Adrenal gland (tissue), 12 donors: ENCODE data around the gene RNFT2. TPM values are rescaled to one million over a fixed set of nuclear protein-coding genes. Genes with fewer than 3 reads are reported as not detected.

Experiments used
- DNase-seq, 7 donors: peaks; one replicate each; pipeline ENCODE4 v3.0.0-alpha.2; 2019 to 2020
- H3K27ac ChIP-seq, 5 donors: fragments of 200-600 bp; sonication (generic) in 4 of 5; 1 replicate in 3 of 5; 2 replicates in 2 of 5; pipeline versions ENCODE4 v1.5.1 to v1.8.0; 2016 to 2020; ENCODE audit warnings: mild to moderate bottlenecking in 1 of 5
- H3K27me3 ChIP-seq: fragments of 200-600 bp; 2 replicates; pipeline ENCODE4 v1.8.0; 2021
- H3K36me3 ChIP-seq, 2 donors: fragments of 200-600 bp; replicated peaks in 1 of 2; 1 replicate in 1 of 2; 2 replicates in 1 of 2; pipeline versions ENCODE4 v1.5.1 to v1.8.0; 2018 to 2022
- H3K4me1 ChIP-seq, 2 donors: fragments of 200-600 bp; replicated peaks in 1 of 2; 1 replicate in 1 of 2; 2 replicates in 1 of 2; pipeline versions ENCODE4 v1.5.1 to v1.8.0; 2018 to 2021
- H3K4me3 ChIP-seq, 4 donors: fragments of 200-600 bp; sonication (generic) in 3 of 4; one replicate each; pipeline ENCODE4 v1.5.1; 2016 to 2018
- H3K9me3 ChIP-seq, 3 donors: fragments of 200-600 bp; sonication (generic) in 1 of 3; replicated peaks in 1 of 3; 1 replicate in 2 of 3; 2 replicates in 1 of 3; pipeline versions ENCODE4 v1.5.1 to v1.8.0; 2016 to 2021
- CTCF ChIP-seq, 6 experiments: fragments of 450-650 bp in 4 of 6; fragments of 200-600 bp in 2 of 6; sonication (generic) in 1 of 6; IDR thresholded peaks; 1 replicate in 5 of 6; 2 replicates in 1 of 6; pipeline versions ENCODE4 v1.5.1 to v1.8.0; 2016 to 2021; ENCODE audit warnings: antibody characterized with exemption in 6 of 6, mild to moderate bottlenecking in 2 of 6, moderate library complexity in 1 of 6
- POLR2A ChIP-seq, 2 donors: fragments of 450-650 bp; IDR thresholded peaks; one replicate each; pipeline ENCODE4 v1.6.1; 2017; ENCODE audit warnings: antibody characterized with exemption in 2 of 2, mild to moderate bottlenecking in 2 of 2, moderate library complexity in 1 of 2
- WGBS, 4 donors: extraction: QIAGEN DNeasy Blood & Tissue Kit in 2 of 4; methylation state at CpG; one replicate each; pipeline versions ENCODE4 v1.1.5 to v1.1.7; 2013 to 2017; 5-methylcytosine and 5-hydroxymethylcytosine counted together
- intact Hi-C, 2 donors: fragments of 100-400 bp; cut with DNase I; formaldehyde crosslinking; loops; one replicate each; pipeline versions ENCODE4 v1.14.1 to v1.15.0; 2022 to 2023
- polyA plus RNA-seq, 3 donors: library from polyadenylated mRNA; stranded (reverse); fragments of 200-250 nt in 2 of 3; fragments of 350-450 nt in 1 of 3; fragmentation: Illumina TruSeq in 1 of 3; extraction: RNeasy Lipid Tissue Mini Kit (QIAGEN cat#74804) in 1 of 3; gene quantifications; one replicate each; pipeline ENCODE4 v1.2.3, GENCODE V29; 2013 to 2014
- total RNA-seq, 9 donors: library from RNA; depleted of rRNA in 4 of 9; stranded (reverse); fragments of >200 nt in 4 of 9; fragments of 120-200 nt in 1 of 9; fragmentation: NEBNext Ultra II Directional in 1 of 9; extraction: Animal tissue kit (Norgen Biotek cat#: 25700) in 1 of 9; gene quantifications; one replicate each; pipeline versions ENCODE4 v1.1.0 to v1.2.4, GENCODE V29; 2013 to 2023
- donor health status: healthy with polysubstance abuse.
- donor health status: Bipolar disorder and iron deficiency.
- donor health status: DM: yes; HTN: yes; CAD: no.
- donor health status: DM: no; HTN: no; CAD: no.
- donor health status: DM: no; HTN: no; CAD: no.
- donor health status: DM: yes; HTN: yes; CAD: no.

The RNFT2 gene
- total and polyA plus RNA-seq, 12 donors, result 2.8 to 11.4 (median 5.8) TPM

DNA sequence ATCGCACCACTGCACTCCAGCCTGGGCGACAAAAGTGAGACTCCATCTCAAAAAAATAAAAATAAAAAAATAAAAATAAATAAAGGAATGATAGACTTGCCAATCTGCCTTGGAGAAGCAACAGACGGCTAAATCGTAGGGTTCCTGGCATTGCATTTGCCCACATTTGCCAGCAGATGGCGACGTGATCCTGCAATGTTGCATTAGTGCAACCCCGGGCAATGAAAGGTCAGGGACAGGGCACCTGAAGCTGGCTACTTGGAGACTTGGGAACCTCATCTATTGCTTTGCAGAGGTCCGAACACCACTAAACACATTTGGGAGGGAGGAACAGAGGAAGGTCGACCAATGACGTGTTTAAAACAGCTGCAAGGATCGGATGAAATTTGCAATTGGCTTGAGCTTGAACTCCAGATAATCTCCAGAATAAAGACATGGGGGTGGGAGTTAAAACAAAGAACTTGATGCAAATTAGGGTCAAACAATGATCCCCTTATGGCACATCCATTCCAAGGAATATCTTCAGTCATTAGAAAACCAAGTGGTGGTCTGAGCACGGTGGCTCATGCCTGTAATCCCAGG, 34.8 kb upstream of the RNFT2 start:
- H3K4me1 ChIP-seq, result peaks cover 0 to 9% of the 10 kb centered on the region in 2 donors
- no peaks in the 10 kb centered on the region for H3K9me3 ChIP-seq
- TF ChIP-seq POLR2A (IDR thresholded peaks at IDR 0.05) (no peak), CTCF (IDR thresholded peaks at IDR 0.05) (peak; percentile 76 to 96 (median 89))
- H3K4me3 ChIP-seq, result no peak overlapping the region
- intact Hi-C loops, result no loop called here
- H3K27ac ChIP-seq, result no peak overlapping the region
- H3K36me3 ChIP-seq, result no peaks in the 10 kb centered on the region
- no peaks in the 10 kb centered on the region for H3K27me3 ChIP-seq
- WGBS, 4 donors, result 19 to 20% (median 20%) methylated on average over 12 of the region's 12 CpGs
- DNase-seq, result peak; percentile 66 to 89 (median 74)

DNA sequence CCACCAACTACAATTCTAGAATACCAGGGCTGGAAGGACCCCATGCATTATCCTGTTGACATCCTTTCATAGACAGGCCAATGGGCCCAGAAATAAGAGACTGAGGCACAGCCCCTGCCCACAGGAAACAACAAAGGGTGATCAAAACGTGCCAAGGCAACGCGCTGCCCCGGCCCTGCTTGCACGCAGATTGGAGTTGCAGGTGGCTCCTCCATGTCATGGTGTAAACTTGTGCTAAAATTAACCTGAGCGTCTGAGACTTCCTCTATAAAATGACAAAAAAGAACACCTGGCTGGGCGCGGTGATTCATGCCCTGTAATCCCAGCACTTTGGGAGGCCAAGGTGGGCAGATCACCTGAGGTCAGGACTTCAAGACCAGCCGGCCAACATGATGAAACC, 30.4 kb upstream of the RNFT2 start:
- TF ChIP-seq CTCF (IDR thresholded peaks at IDR 0.05) (no peak), POLR2A (IDR thresholded peaks at IDR 0.05) (no peak)
- Histone ChIP-seq H3K4me1 (peaks cover 6 to 15% of the 10 kb centered on the region in 2 donors), H3K27ac (no peak overlapping the region), H3K4me3 (no peak overlapping the region), H3K9me3 (no peaks in the 10 kb centered on the region), H3K36me3 (no peaks in the 10 kb centered on the region), H3K27me3 (no peaks in the 10 kb centered on the region)
- WGBS, 4 donors, result 88 to 92% (median 89%) methylated on average over 9 of the region's 9 CpGs
- peak in 1 of 7 donors; percentile 31 for DNase-seq
- intact Hi-C loops, result loop anchor here in 1 of 2 donors (5.0 kb wide), 1 partner anchor 430 kb away; no protein-coding TSS in a partner anchor

DNA sequence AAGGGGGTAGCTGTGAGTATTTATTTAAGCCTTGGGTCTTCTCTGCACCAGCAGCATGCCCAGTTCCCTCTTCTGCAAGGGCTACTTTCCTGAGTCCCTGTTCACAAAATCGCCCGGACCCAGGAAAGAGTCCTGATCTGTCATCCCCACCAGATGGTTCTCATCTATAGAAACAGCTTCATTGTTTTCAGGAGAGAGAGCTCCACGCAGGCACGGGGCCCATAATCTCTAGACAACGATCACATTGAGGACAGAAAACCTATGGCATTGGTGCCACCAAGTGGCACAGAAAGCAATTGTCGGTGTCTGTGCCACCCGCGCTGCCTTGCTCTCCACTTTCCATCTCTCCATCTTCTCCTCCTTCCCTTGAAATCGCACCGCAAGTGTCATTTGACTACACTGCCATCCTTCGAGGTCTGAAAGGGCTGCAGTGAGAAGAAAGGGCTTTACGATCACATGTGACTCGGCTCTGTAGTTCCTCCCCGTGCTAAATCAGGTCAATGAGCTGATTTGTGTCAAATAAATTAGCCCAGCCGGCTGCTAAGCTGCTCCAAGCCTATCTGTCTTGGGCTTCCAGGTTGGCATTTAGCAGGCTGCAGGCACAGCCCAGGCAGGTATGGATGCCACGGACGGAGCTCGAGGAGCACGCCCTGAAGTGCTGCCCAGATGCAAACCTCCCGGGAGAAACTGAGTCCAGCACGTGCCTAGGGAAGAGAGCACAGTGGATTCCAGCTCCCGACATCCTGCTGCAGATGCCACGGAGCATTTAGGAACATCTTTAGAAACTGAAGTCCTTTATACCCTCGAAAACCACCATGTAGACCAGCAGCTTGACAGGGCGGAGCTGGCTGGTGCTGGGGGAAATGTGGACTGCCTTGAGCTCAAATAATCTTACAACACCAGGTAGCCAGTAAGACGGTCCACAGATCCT, 29.0 kb upstream of the RNFT2 start:
- WGBS, 4 donors, result 10 to 16% (median 14%) methylated on average over 18 to 26 of the region's 26 CpGs
- no peaks in the 10 kb centered on the region for H3K36me3 ChIP-seq
- H3K9me3 ChIP-seq, result no peaks in the 10 kb centered on the region
- H3K27me3 ChIP-seq, result no peaks in the 10 kb centered on the region
- TF ChIP-seq CTCF (IDR thresholded peaks at IDR 0.05) (peak; percentile 41 to 76 (median 72)), POLR2A (IDR thresholded peaks at IDR 0.05) (no peak)
- peaks cover 6 to 12% of the 10 kb centered on the region in 2 donors for H3K4me1 ChIP-seq
- H3K4me3 ChIP-seq, result no peak overlapping the region
- no peak overlapping the region for H3K27ac ChIP-seq
- peak; percentile 57 to 87 (median 68) for DNase-seq
- intact Hi-C loops, result loop anchor here in 1 of 2 donors (5.0 kb wide), 1 partner anchor 428 kb away; no protein-coding TSS in a partner anchor

GRCh38 chr12:116709768-116710167, 28.3 kb upstream of the RNFT2 start:
- WGBS, 4 donors, result 41 to 55% (median 52%) methylated on average over 10 of the region's 10 CpGs
- H3K27me3 ChIP-seq, result no peaks in the 10 kb centered on the region
- no peaks in the 10 kb centered on the region for H3K36me3 ChIP-seq
- DNase-seq, result peak in 1 of 7 donors; percentile 24
- H3K4me3 ChIP-seq, result no peak overlapping the region
- H3K9me3 ChIP-seq, result no peaks in the 10 kb centered on the region
- no peak overlapping the region for H3K27ac ChIP-seq
- intact Hi-C loops, result loop anchor here in 1 of 2 donors (5.0 kb wide), 1 partner anchor 428 kb away; no protein-coding TSS in a partner anchor
- no peak for TF ChIP-seq CTCF (IDR thresholded peaks at IDR 0.05)
- TF ChIP-seq POLR2A (IDR thresholded peaks at IDR 0.05), result no peak
- peaks cover 6 to 12% of the 10 kb centered on the region in 2 donors for H3K4me1 ChIP-seq
